Keratinocyte (primary cell): ENCODE data around the gene ANKRD53. TPM values are rescaled to one million over a fixed set of nuclear protein-coding genes. Genes with fewer than 3 reads are reported as not detected.

Experiments used
- DNase-seq: peaks from one replicate; pipeline ENCODE4 v3.0.0-alpha.2; 2011; ENCODE audit warnings: low read depth, missing footprints, low spot score
- FAIRE-seq: peaks from 2 replicates; lab custom pipeline; 2011; peaks lifted over from hg19 to GRCh38; lab: Jason Lieb, UNC
- H2AFZ ChIP-seq: 2 replicates; pipeline ENCODE4 v1.6.0; 2012; ENCODE audit warnings: low read length, control low read depth, inconsistent platforms; ENCODE audit not compliant: control insufficient read depth
- H3K27ac ChIP-seq: 2 replicates; pipeline ENCODE4 v1.5.1; 2011; ENCODE audit warnings: low read length; ENCODE audit not compliant: control insufficient read depth, insufficient read depth
- H3K27me3 ChIP-seq: 3 replicates; pipeline ENCODE4 v1.6.0; 2011; ENCODE audit warnings: low read length; ENCODE audit not compliant: control insufficient read depth, insufficient read depth; ENCODE audit errors: extremely low read depth
- H3K36me3 ChIP-seq, 2 experiments: 2 replicates in 1 of 2; 3 replicates in 1 of 2; pipeline ENCODE4 v1.5.1; 2011; ENCODE audit warnings: low read length in 2 of 2, mild to moderate bottlenecking in 1 of 2; ENCODE audit not compliant: control insufficient read depth in 2 of 2, insufficient read depth in 2 of 2; ENCODE audit errors: extremely low read depth in 1 of 2
- H3K4me1 ChIP-seq: 3 replicates; pipeline ENCODE4 v1.5.1; 2011; ENCODE audit warnings: low read length; ENCODE audit not compliant: control insufficient read depth, insufficient read depth; ENCODE audit errors: extremely low read depth
- H3K4me2 ChIP-seq: 3 replicates; pipeline ENCODE4 v1.6.0; 2011; ENCODE audit warnings: low read depth, low read length; ENCODE audit not compliant: control insufficient read depth, insufficient read depth; ENCODE audit errors: extremely low read depth
- H3K4me3 ChIP-seq, 3 experiments: fragments of 200-600 bp in 1 of 3; sonication (generic) in 1 of 3; 2 replicates in 2 of 3; 3 replicates in 1 of 3; pipeline ENCODE4 v1.5.1; 2011 to 2016; ENCODE audit warnings: low read length in 3 of 3, mild to moderate bottlenecking in 3 of 3, control low read depth in 2 of 3, inconsistent platforms in 1 of 3, low read depth in 1 of 3, mixed read lengths in 1 of 3, mixed run types in 1 of 3, moderate library complexity in 1 of 3; ENCODE audit not compliant: control insufficient read depth in 2 of 3, insufficient read depth in 2 of 3; ENCODE audit errors: extremely low read depth in 1 of 3
- H3K79me2 ChIP-seq: 2 replicates; pipeline ENCODE4 v1.6.0; 2012; ENCODE audit warnings: low read length; ENCODE audit not compliant: control insufficient read depth, insufficient read depth
- H3K9ac ChIP-seq: 3 replicates; pipeline ENCODE4 v1.6.0; 2011; ENCODE audit warnings: low read length; ENCODE audit not compliant: control insufficient read depth, insufficient read depth; ENCODE audit errors: extremely low read depth
- H3K9me1 ChIP-seq: 3 replicates; pipeline ENCODE4 v1.6.0; 2011; ENCODE audit warnings: low read length; ENCODE audit not compliant: control insufficient read depth, insufficient read depth; ENCODE audit errors: extremely low read depth
- H3K9me3 ChIP-seq: 2 replicates; pipeline ENCODE4 v1.5.1; 2012; ENCODE audit warnings: low read depth, low read length; ENCODE audit not compliant: control insufficient read depth
- H4K20me1 ChIP-seq: 3 replicates; pipeline ENCODE4 v1.6.0; 2011; ENCODE audit warnings: low read length; ENCODE audit not compliant: control insufficient read depth, insufficient read depth; ENCODE audit errors: extremely low read depth
- CTCF ChIP-seq, 3 experiments: IDR thresholded peaks in 1 of 3; conservative IDR thresholded peaks in 1 of 3; optimal IDR thresholded peaks in 1 of 3; 2 replicates in 2 of 3; 3 replicates in 1 of 3; pipeline versions ENCODE3 to v1.5.1; 2011; ENCODE audit warnings: low read length in 3 of 3, mild to moderate bottlenecking in 3 of 3, moderate library complexity in 2 of 3, control low read depth in 1 of 3, inconsistent platforms in 1 of 3; ENCODE audit not compliant: insufficient read depth in 2 of 3; ENCODE audit errors: extremely low read depth in 1 of 3
- EZH2 ChIP-seq: IDR thresholded peaks from one replicate; pipeline ENCODE4 v1.6.1; 2012; ENCODE audit warnings: inconsistent platforms, mild to moderate bottlenecking, low read length, moderate library complexity
- dilution Hi-C: fragments of 300-500 bp; cut with MboI; formaldehyde crosslinking; loops from one replicate; pipeline ENCODE4 v1.7.0; 2020; ENCODE audit warnings: low sequenced_read_pairs; ENCODE audit not compliant: extremely low pct_ligation_motif_present
- polyA plus RNA-seq, 5 experiments: library from polyadenylated mRNA; depleted of rRNA in 3 of 5; stranded (reverse) in 3 of 5; stranded (forward) in 1 of 5; unstranded in 1 of 5; fragments of >200 nt; gene quantifications; 1 replicate in 1 of 5; 2 replicates in 3 of 5; 3 replicates in 1 of 5; pipeline versions ENCODE4 v1.2.1 to v1.2.3, GENCODE V29; 2011 to 2012; ENCODE audit warnings: missing spikeins in 2 of 5, low read depth in 1 of 5, low replicate concordance in 1 of 5

ANKRD53 gene
- polyA plus RNA-seq, 1 donor (not counting 4 experiments of a cell fraction or from before 2014, with no cell fraction given) = not detected

GRCh38 chr2:70937866-70938585, 40.4 kb upstream of the ANKRD53 start:
- dilution Hi-C loops = no loop called here
- no peaks in the 10 kb centered on the region for H3K4me1 ChIP-seq
- H3K9me1 ChIP-seq = no peaks in the 10 kb centered on the region
- DNase-seq = no peak
- no peak overlapping the region for H3K27ac ChIP-seq
- no peak overlapping the region for H3K4me3 ChIP-seq
- H3K36me3 ChIP-seq = no peaks in the 10 kb centered on the region
- no peak overlapping the region for H3K4me2 ChIP-seq
- H2AFZ ChIP-seq = no peak overlapping the region
- no peaks in the 10 kb centered on the region for H3K9me3 ChIP-seq
- FAIRE-seq = no peak
- no peak overlapping the region for H3K9ac ChIP-seq
- H4K20me1 ChIP-seq = no peaks in the 10 kb centered on the region
- no peak for TF ChIP-seq CTCF (optimal IDR thresholded peaks at IDR 0.05 in 1 of 3, IDR thresholded peaks at IDR 0.05 in 1 of 3, conservative IDR thresholded peaks at IDR 0.05 in 1 of 3; ENCODE audit: extremely low read depth in 1 of 3, insufficient read depth in 2 of 3, low read length in 3 of 3)
- no peak for TF ChIP-seq EZH2
- no peaks in the 10 kb centered on the region for H3K79me2 ChIP-seq
- peaks cover 28% of the 10 kb centered on the region for H3K27me3 ChIP-seq

- no peak for TF ChIP-seq CTCF (optimal IDR thresholded peaks at IDR 0.05 in 1 of 3, IDR thresholded peaks at IDR 0.05 in 1 of 3, conservative IDR thresholded peaks at IDR 0.05 in 1 of 3; ENCODE audit: extremely low read depth in 1 of 3, insufficient read depth in 2 of 3, low read length in 3 of 3)
- no peak for TF ChIP-seq EZH2
- H2AFZ ChIP-seq = no peak overlapping the region
- H3K4me2 ChIP-seq = no peak overlapping the region
- H3K27ac ChIP-seq = no peak overlapping the region
- H3K9me3 ChIP-seq = no peaks in the 10 kb centered on the region
- no peaks in the 10 kb centered on the region for H3K79me2 ChIP-seq
- DNase-seq (no peak), FAIRE-seq (no peak)
- H3K36me3 ChIP-seq = no peaks in the 10 kb centered on the region
- no peaks in the 10 kb centered on the region for H3K4me1 ChIP-seq
- no peak overlapping the region for H3K4me3 ChIP-seq
- no peak overlapping the region for H3K9ac ChIP-seq
- no peaks in the 10 kb centered on the region for H3K9me1 ChIP-seq
- H4K20me1 ChIP-seq = no peaks in the 10 kb centered on the region
- peaks cover 28% of the 10 kb centered on the region for H3K27me3 ChIP-seq
- dilution Hi-C loops = no loop called here
Measured at GRCh38 chr2:70938586-70938950, 39.9 kb upstream of the ANKRD53 start.
